H1 (cell line): Measurements from ENCODE around the gene KIDINS220. TPM values are rescaled to one million over a fixed set of nuclear protein-coding genes. Genes with fewer than 3 reads are reported as not detected.

ENCODE experiments used
- CTCF ChIA-PET: fragments of 300-600 bp; sonication (Branson Sonifier 250); formaldehyde crosslinking; loops from one replicate; lab custom pipeline; 2021; ENCODE audit not compliant: partially characterized antibody; lab: Charles Lee
- POLR2A ChIA-PET: fragments of 300-600 bp; sonication (Branson Sonifier 250); formaldehyde crosslinking; loops from one replicate; lab custom pipeline; 2021; ENCODE audit warnings: inconsistent platforms; ENCODE audit not compliant: partially characterized antibody; lab: Charles Lee
- DNase-seq, 2 experiments: peaks; one replicate each; pipeline versions ENCODE4 v3.0.0 to v3.0.0-alpha.2; 2010 to 2022; ENCODE audit warnings: low spot score in 2 of 2, low read depth in 1 of 2, mixed read lengths in 1 of 2
- FAIRE-seq: peaks from 2 replicates; lab custom pipeline; 2011; peaks lifted over from hg19 to GRCh38; lab: Jason Lieb, UNC
- H2AFZ ChIP-seq: 2 replicates; pipeline ENCODE4 v1.8.1; 2012; ENCODE audit warnings: low read length, inconsistent platforms
- H2AK5ac ChIP-seq: 2 replicates; pipeline ENCODE4 v1.6.1; 2013; ENCODE audit warnings: low read depth, low read length
- H2BK120ac ChIP-seq: replicated peaks from 2 replicates; pipeline ENCODE3; 2013; ENCODE audit warnings: low read depth, low read length, inconsistent platforms
- H2BK12ac ChIP-seq: 2 replicates; pipeline ENCODE4 v1.6.1; 2013; ENCODE audit warnings: low read depth, low read length
- H2BK15ac ChIP-seq: 2 replicates; pipeline ENCODE4 v1.6.1; 2013; ENCODE audit warnings: low read length
- H2BK20ac ChIP-seq: 2 replicates; pipeline ENCODE4 v1.6.1; 2013; ENCODE audit warnings: low read length
- H2BK5ac ChIP-seq: 2 replicates; pipeline ENCODE4 v1.6.1; 2013; ENCODE audit warnings: low read depth, low read length
- H3K14ac ChIP-seq: 2 replicates; pipeline ENCODE4 v1.6.1; 2013; ENCODE audit warnings: inconsistent platforms; ENCODE audit not compliant: insufficient read length
- H3K18ac ChIP-seq: 2 replicates; pipeline ENCODE4 v1.6.1; 2013; ENCODE audit warnings: low read length; ENCODE audit errors: extremely low read depth
- H3K23ac ChIP-seq: 2 replicates; pipeline ENCODE4 v1.6.1; 2013; ENCODE audit warnings: inconsistent platforms; ENCODE audit not compliant: insufficient read length
- H3K23me2 ChIP-seq: 2 replicates; pipeline ENCODE4 v1.6.1; 2013; ENCODE audit warnings: low read depth, low read length
- H3K27ac ChIP-seq: 2 replicates; pipeline ENCODE4 v1.6.1; 2011; ENCODE audit warnings: low read depth, low read length, inconsistent platforms
- H3K27me3 ChIP-seq, 4 experiments: replicated peaks in 1 of 4; 1 replicate in 1 of 4; 2 replicates in 3 of 4; pipeline versions ENCODE4 v1.6.1 to v1.8.1; 2011 to 2013; ENCODE audit warnings: low read length in 3 of 4, mild to moderate bottlenecking in 3 of 4, inconsistent platforms in 2 of 4, mixed read lengths in 2 of 4, moderate library complexity in 1 of 4; ENCODE audit not compliant: control insufficient read depth in 3 of 4, insufficient read depth in 3 of 4; ENCODE audit errors: extremely low read depth in 1 of 4
- H3K36me3 ChIP-seq, 4 experiments: 2 replicates each; pipeline versions ENCODE4 v1.6.1 to v1.8.1; 2011 to 2013; ENCODE audit warnings: mild to moderate bottlenecking in 4 of 4, low read length in 3 of 4, moderate library complexity in 2 of 4, control low read depth in 1 of 4, inconsistent platforms in 1 of 4; ENCODE audit not compliant: insufficient read depth in 4 of 4, control insufficient read depth in 2 of 4
- H3K4ac ChIP-seq: replicated peaks from 2 replicates; pipeline ENCODE3; 2013; ENCODE audit warnings: low read length, low read depth, mixed read lengths, inconsistent platforms; ENCODE audit not compliant: insufficient read length
- H3K4me1 ChIP-seq, 4 experiments: replicated peaks in 1 of 4; 1 replicate in 1 of 4; 2 replicates in 3 of 4; pipeline versions ENCODE4 v1.6.1 to v1.8.1; 2011 to 2013; ENCODE audit warnings: low read length in 3 of 4, inconsistent platforms in 2 of 4, mixed read lengths in 1 of 4; ENCODE audit not compliant: insufficient read depth in 4 of 4, control insufficient read depth in 3 of 4
- H3K4me2 ChIP-seq, 2 experiments: 2 replicates each; pipeline versions ENCODE4 v1.6.1 to v1.8.1; 2011 to 2013; ENCODE audit warnings: low read depth in 2 of 2, low read length in 2 of 2, control low read depth in 1 of 2, inconsistent platforms in 1 of 2, mild to moderate bottlenecking in 1 of 2; ENCODE audit not compliant: insufficient read depth in 1 of 2
- H3K4me3 ChIP-seq, 4 experiments: fragments of 200-600, 300-600 bp in 1 of 4; sonication (generic), shearing (Covaris generic), sonication (Bioruptor Twin) in 1 of 4; 2 replicates each; pipeline versions ENCODE4 v1.5.1 to v1.8.1; 2011 to 2016; ENCODE audit warnings: low read length in 4 of 4, low read depth in 3 of 4, control low read depth in 2 of 4, inconsistent platforms in 2 of 4, mild to moderate bottlenecking in 2 of 4, mixed read lengths in 1 of 4, moderate library complexity in 1 of 4; ENCODE audit not compliant: insufficient read depth in 2 of 4; ENCODE audit errors: extremely low read depth in 1 of 4
- H3K56ac ChIP-seq: replicated peaks from 2 replicates; pipeline ENCODE3; 2013; ENCODE audit warnings: low read depth, mild to moderate bottlenecking, mixed read lengths, low read length, inconsistent platforms; ENCODE audit not compliant: insufficient read length
- H3K79me1 ChIP-seq: 2 replicates; pipeline ENCODE4 v1.6.1; 2013; ENCODE audit warnings: low read depth, low read length, control low read depth
- H3K79me2 ChIP-seq, 2 experiments: 2 replicates each; pipeline versions ENCODE4 v1.6.1 to v1.8.1; 2012 to 2013; ENCODE audit warnings: low read length in 2 of 2, mild to moderate bottlenecking in 2 of 2, inconsistent platforms in 1 of 2; ENCODE audit not compliant: insufficient read depth in 2 of 2, control insufficient read depth in 1 of 2
- H3K9ac ChIP-seq, 4 experiments: replicated peaks in 1 of 4; 1 replicate in 1 of 4; 2 replicates in 3 of 4; pipeline versions ENCODE4 v1.6.1 to v1.8.1; 2011 to 2013; ENCODE audit warnings: low read depth in 3 of 4, low read length in 3 of 4, control low read depth in 2 of 4, mild to moderate bottlenecking in 2 of 4, moderate library complexity in 2 of 4, inconsistent platforms in 1 of 4; ENCODE audit errors: extremely low read depth in 1 of 4
- H3K9me3 ChIP-seq, 2 experiments: 2 replicates each; pipeline versions ENCODE4 v1.6.1 to v1.8.1; 2012 to 2013; ENCODE audit warnings: mild to moderate bottlenecking in 2 of 2, moderate library complexity in 2 of 2, control low read depth in 1 of 2, inconsistent platforms in 1 of 2, low read depth in 1 of 2, low read length in 1 of 2, mixed read lengths in 1 of 2; ENCODE audit not compliant: insufficient read depth in 2 of 2
- H4K20me1 ChIP-seq, 2 experiments: replicated peaks in 1 of 2; 2 replicates each; pipeline versions ENCODE3 to v1.8.1; 2011 to 2013; ENCODE audit warnings: inconsistent platforms in 2 of 2, low read length in 2 of 2, mild to moderate bottlenecking in 1 of 2; ENCODE audit not compliant: insufficient read depth in 2 of 2, control insufficient read depth in 1 of 2
- H4K5ac ChIP-seq: 2 replicates; pipeline ENCODE4 v1.6.1; 2013; ENCODE audit warnings: low read length, low read depth, mixed read lengths, inconsistent platforms; ENCODE audit not compliant: insufficient read length
- H4K8ac ChIP-seq: 2 replicates; pipeline ENCODE4 v1.8.0; 2013; ENCODE audit warnings: mild to moderate bottlenecking, moderate library complexity, low read length, inconsistent platforms; ENCODE audit not compliant: insufficient read depth; ENCODE audit errors: extremely low read depth
- H4K91ac ChIP-seq: replicated peaks from 2 replicates; pipeline ENCODE3; 2013; ENCODE audit warnings: low read length, mixed read lengths, inconsistent platforms; ENCODE audit not compliant: insufficient read length
- EZH2 ChIP-seq: fragments of 200-600 bp; sonication (generic); IDR thresholded peaks from 2 replicates; pipeline ENCODE4 v1.7.1; 2012; ENCODE audit warnings: low read depth, mild to moderate bottlenecking, moderate library complexity, low read length, inconsistent platforms; ENCODE audit not compliant: severe bottlenecking
- FOSL1 ChIP-seq: IDR thresholded peaks from 2 replicates; pipeline ENCODE4 v1.6.1; 2011; ENCODE audit warnings: mild to moderate bottlenecking, low read depth, low read length, moderate library complexity; ENCODE audit not compliant: insufficient read depth
- PHF8 ChIP-seq: fragments of 200-600 bp; sonication (generic); conservative IDR thresholded peaks from 2 replicates; pipeline ENCODE4 v1.7.1; 2012; ENCODE audit warnings: low read depth, mild to moderate bottlenecking, inconsistent platforms, low read length, moderate library complexity
- POLR2AphosphoS5 ChIP-seq: IDR thresholded peaks from 2 replicates; pipeline ENCODE4 v1.6.1; 2011; ENCODE audit warnings: low read depth, low read length
- SIX5 ChIP-seq: IDR thresholded peaks from 2 replicates; pipeline ENCODE4 v1.6.1; 2011; ENCODE audit warnings: mild to moderate bottlenecking, low read depth, low read length
- SP1 ChIP-seq: IDR thresholded peaks from 2 replicates; pipeline ENCODE4 v1.6.1; 2011; ENCODE audit warnings: low read depth, low read length
- WGBS, 2 experiments: shearing (Covaris generic) in 1 of 2; methylation state at CpG; one replicate each; pipeline versions ENCODE4 v1.1.6 to v1.1.7; 2013 to 2015; ENCODE audit warnings: low lambda C conversion rate in 2 of 2, mixed read lengths in 2 of 2, inconsistent platforms in 1 of 2, low coverage in 1 of 2, missing lambda C conversion rate in 1 of 2; ENCODE audit not compliant: insufficient replicate concordance in 2 of 2, insufficient coverage in 1 of 2, insufficient read length in 1 of 2; ENCODE audit errors: extremely low coverage in 1 of 2, missing lambda C conversion rate in 1 of 2; 5-methylcytosine and 5-hydroxymethylcytosine counted together
- polyA plus RNA-seq, 7 experiments: library from polyadenylated mRNA; depleted of rRNA in 3 of 7; stranded (reverse) in 5 of 7; unstranded in 2 of 7; fragments of >200 nt in 5 of 7; fragments of 200-250 nt in 2 of 7; gene quantifications; 1 replicate in 5 of 7; 2 replicates in 1 of 7; 4 replicates in 1 of 7; pipeline versions ENCODE4 v1.2.1 to v1.2.3, GENCODE V29; 2011 to 2013; ENCODE audit warnings: missing spikeins in 2 of 7, mixed read lengths in 2 of 7
- total RNA-seq: library from RNA; stranded (reverse); fragmentation: NEBNext Ultra II Directional; extraction: Animal tissue kit (Norgen Biotek cat#: 25700); gene quantifications from 2 replicates; pipeline ENCODE4 v1.2.1, GENCODE V29; 2021
- TF ChIP-seq, protein P1 (sequence below), 3 experiments: IDR thresholded peaks; 1 replicate in 2 of 3; 2 replicates in 1 of 3; pipeline versions ENCODE4 v1.5.1 to v1.6.1; 2011; ENCODE audit warnings: low read length in 3 of 3, mild to moderate bottlenecking in 3 of 3, inconsistent platforms in 2 of 3, low read depth in 1 of 3, moderate library complexity in 1 of 3; ENCODE audit not compliant: insufficient read depth in 1 of 3; ENCODE audit errors: control extremely low read depth in 1 of 3
- TF ChIP-seq, protein P2 (sequence below): IDR thresholded peaks from 2 replicates; pipeline ENCODE4 v1.6.1; 2011; ENCODE audit warnings: low read depth, mild to moderate bottlenecking, low read length; ENCODE audit not compliant: insufficient read depth

The KIDINS220 gene
- total and polyA plus RNA-seq, 2 of the 8 experiments (the other 6 are each of a cell fraction or from before 2014, with no cell fraction given), result 21.2 to 27.1 TPM

DNA sequence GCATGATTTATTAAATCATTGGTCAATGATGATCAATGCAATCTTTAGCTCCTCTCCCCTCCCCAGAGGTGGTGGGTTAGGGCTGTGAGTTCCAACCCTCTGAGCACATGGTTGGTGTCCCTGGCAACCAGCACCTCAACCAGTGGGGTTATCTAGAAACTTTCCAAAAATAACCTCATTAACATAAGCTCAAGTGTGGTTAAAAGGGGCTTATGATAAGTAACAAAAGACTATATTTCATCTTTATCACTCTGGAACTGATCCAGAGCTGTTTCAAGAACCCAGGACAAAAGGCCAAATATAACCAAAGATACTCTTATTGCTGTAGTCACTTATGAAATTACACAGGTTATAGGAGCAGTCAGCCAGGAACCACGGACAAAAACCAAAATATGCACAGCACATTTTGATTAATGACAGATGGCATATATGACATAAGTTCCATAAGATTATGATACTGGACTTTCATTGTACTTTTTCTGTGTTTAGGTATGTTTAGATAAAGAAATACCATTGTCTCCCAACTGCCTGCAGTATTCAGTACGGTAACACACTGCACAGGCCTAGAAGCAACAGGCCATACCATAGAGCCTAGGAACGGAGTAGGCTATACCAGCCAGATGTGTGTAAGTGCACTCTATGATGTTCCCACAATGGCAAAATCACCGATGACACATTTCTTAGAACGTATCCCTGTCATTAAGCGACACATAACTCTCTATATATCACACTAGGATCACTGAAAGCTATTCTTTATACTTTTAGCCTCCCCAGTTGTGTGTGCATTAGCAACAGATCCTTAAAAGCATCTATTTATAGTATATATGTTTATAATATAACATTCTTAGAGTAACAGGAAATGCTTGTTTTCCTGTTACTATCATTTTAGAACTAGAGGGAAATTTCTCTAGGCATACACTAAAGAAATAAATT is 31.9 kb downstream of the KIDINS220 start:
- H2AK5ac ChIP-seq, result no peak overlapping the region
- H3K18ac ChIP-seq, result no peak overlapping the region
- no peaks in the 10 kb centered on the region for H3K9me3 ChIP-seq
- H3K4ac ChIP-seq, result no peak overlapping the region
- no peak overlapping the region for H3K4me2 ChIP-seq
- no peak overlapping the region for H2BK12ac ChIP-seq
- H4K91ac ChIP-seq, result no peak overlapping the region
- no peak overlapping the region for H4K8ac ChIP-seq
- H4K5ac ChIP-seq, result no peak overlapping the region
- H2BK120ac ChIP-seq, result no peak overlapping the region
- POLR2A ChIA-PET, result interaction anchor here (1.0 kb wide), 1 partner anchor 10 kb away, joined by 3 read pairs; no protein-coding TSS in a partner anchor
- no peaks in the 10 kb centered on the region for H3K79me2 ChIP-seq
- DNase-seq (no peak), FAIRE-seq (no peak)
- H3K9ac ChIP-seq, result no peak overlapping the region
- H3K36me3 ChIP-seq, result peaks cover 0 to 5% (median 4%) of the 10 kb centered on the region in 4 experiments; a peak in 5 of 8 replicates
- no peak overlapping the region for H3K14ac ChIP-seq
- H3K23me2 ChIP-seq, result no peaks in the 10 kb centered on the region
- H3K79me1 ChIP-seq, result no peaks in the 10 kb centered on the region
- no peak overlapping the region for H2BK20ac ChIP-seq
- H3K4me1 ChIP-seq, result no peaks in the 10 kb centered on the region
- no peak overlapping the region for H3K56ac ChIP-seq
- H2BK5ac ChIP-seq, result no peak overlapping the region
- no peak overlapping the region for H2BK15ac ChIP-seq
- no peak overlapping the region for H3K4me3 ChIP-seq
- no peak overlapping the region for H3K23ac ChIP-seq
- CTCF ChIA-PET, result interaction anchor here (0.6 to 2.0 kb wide), 3 partner anchors 15 to 1733 kb away, joined by 3 to 4 read pairs (median 3); no protein-coding TSS in a partner anchor
- H4K20me1 ChIP-seq, result no peaks in the 10 kb centered on the region
- H2AFZ ChIP-seq, result no peak overlapping the region
- no peaks in the 10 kb centered on the region for H3K27me3 ChIP-seq
- WGBS, 2 experiments, result 95% methylated on average over 6 of the region's 6 CpGs; no CpG with 5 or more reads in 1 of the 2 experiments
- no peak overlapping the region for H3K27ac ChIP-seq
- TF ChIP-seq EZH2, result no peak
- TF ChIP-seq SIX5, result no peak
- TF ChIP-seq, protein P1, sequence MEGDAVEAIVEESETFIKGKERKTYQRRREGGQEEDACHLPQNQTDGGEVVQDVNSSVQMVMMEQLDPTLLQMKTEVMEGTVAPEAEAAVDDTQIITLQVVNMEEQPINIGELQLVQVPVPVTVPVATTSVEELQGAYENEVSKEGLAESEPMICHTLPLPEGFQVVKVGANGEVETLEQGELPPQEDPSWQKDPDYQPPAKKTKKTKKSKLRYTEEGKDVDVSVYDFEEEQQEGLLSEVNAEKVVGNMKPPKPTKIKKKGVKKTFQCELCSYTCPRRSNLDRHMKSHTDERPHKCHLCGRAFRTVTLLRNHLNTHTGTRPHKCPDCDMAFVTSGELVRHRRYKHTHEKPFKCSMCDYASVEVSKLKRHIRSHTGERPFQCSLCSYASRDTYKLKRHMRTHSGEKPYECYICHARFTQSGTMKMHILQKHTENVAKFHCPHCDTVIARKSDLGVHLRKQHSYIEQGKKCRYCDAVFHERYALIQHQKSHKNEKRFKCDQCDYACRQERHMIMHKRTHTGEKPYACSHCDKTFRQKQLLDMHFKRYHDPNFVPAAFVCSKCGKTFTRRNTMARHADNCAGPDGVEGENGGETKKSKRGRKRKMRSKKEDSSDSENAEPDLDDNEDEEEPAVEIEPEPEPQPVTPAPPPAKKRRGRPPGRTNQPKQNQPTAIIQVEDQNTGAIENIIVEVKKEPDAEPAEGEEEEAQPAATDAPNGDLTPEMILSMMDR (IDR thresholded peaks at IDR 0.05; ENCODE audit: control extremely low read depth in 1 of 3, insufficient read depth in 1 of 3, low read depth in 1 of 3, low read length in 3 of 3), result no peak
- TF ChIP-seq PHF8, result no peak
- TF ChIP-seq POLR2AphosphoS5, result no peak
- no peak for TF ChIP-seq FOSL1
- no peak for TF ChIP-seq SP1
- TF ChIP-seq, protein P2, sequence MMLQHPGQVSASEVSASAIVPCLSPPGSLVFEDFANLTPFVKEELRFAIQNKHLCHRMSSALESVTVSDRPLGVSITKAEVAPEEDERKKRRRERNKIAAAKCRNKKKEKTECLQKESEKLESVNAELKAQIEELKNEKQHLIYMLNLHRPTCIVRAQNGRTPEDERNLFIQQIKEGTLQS, result no peak
